NCI-H1694 treated with DMSO at 0.1 percent for 48 hours (cell line): ENCODE measurements around the gene LRP3.
"Not testable (repeated sequence)": the region's sequence is repeated elsewhere in the genome, so short reads cannot be mapped to it uniquely, and the experiment has no call there.

Experiments
- DNase-seq: peaks from one replicate; lab custom pipeline; 2025; lab: John Stamatoyannopoulos, UW

Gene LRP3

DNA sequence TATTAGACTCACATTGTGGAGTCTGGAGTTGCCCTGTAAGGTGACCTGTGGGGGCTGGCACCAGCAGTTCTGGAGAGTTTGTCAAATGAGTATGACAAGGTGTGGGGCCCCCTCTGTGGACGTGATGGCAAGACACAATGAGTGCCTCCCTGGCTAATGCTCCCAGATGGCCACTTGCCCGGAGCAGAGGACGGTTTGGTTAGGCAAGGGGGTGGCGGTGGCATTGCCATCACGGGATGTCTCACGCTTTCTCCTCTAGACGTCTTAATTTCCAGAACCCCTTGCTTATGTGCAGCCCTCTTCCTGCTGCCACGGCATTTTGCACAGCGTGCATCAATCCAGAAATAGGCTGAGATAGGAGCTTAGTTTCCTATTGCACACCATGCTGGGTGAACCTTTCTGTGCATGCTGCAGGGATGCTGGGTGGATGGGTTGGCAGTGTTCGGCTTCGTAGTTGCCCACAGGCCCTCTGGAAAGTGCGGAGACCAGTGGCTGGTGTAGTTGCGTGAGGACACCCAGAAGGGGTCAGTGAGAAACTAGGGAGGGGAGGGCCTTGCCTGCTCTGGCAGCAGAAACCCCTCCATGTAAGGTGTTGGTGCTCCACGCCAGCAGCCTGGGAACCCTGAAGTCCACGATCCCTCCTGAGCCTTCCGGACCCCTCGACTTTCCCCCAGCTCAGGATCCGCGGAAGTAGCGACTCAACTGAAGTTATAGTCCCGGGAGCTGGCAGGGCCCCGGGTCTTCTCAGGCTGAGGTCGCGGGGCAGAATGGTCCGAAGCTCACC lies 18.1 kb upstream of the LRP3 start:
- DNase-seq, result no peak

DNA sequence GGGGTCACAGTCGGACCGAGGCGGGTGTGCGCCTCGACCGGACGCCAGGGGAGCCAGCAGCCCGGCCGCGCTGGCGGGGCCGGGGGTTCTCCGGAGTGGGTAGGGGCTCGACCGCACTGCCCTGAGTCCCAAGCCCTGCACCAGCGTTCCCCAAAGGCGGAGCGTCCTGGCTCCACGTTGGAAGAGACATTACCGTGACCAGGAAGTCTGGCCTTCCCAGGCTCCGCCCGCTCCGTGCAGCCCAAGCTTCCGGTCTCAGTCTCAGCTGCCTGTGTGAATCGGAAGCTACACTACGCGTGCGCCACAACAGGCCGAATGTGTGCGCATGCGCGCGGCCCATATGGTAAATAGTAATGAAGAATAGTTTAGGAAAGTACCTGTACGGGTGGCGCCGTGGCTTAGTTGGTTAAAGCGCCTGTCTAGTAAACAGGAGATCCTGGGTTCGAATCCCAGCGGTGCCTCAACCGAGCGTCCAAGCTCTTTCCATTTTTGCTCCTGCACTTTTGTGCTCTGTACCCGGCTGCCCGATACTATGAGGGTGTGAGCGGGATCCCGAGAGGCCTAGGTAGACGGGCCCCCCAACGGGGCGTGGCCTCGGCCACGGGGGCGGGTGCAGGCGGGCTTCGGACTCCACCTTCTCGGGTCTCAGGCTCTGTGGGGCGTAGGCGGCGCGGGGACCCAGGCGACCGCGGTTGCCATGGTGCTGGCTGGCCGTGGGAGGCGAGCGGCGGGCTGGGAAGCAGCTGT lies 17.3 kb upstream of the LRP3 start:
- peak; percentile 98 for DNase-seq

DNA sequence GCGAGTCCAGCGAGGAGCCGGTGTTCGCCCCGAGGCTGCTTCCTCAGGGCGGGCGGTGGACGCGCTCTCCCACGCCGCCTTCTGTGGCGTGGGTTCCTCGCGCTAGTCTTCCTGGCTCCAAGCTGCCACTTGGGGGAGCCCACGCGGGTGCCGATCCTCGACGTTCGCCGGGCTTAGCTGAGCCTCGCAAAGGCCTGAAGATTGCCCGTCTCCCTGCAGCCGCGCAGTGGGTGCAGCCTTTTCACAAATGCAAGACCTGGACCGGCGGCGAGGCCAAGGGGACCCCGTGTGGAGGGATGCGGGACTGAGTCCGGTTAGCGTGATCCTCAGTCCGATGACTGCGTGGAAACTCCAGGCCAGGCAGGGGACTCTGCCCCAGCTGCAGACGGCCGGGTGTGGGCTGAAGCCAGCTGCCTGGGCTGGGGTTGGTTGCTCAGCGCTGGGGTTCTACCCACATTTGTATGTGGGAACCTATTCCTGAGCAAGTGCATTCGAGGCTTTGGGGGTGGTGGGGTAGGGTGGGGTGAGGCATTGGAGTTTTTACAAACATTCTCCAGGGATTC lies 16.6 kb upstream of the LRP3 start:
- no peak for DNase-seq

DNA sequence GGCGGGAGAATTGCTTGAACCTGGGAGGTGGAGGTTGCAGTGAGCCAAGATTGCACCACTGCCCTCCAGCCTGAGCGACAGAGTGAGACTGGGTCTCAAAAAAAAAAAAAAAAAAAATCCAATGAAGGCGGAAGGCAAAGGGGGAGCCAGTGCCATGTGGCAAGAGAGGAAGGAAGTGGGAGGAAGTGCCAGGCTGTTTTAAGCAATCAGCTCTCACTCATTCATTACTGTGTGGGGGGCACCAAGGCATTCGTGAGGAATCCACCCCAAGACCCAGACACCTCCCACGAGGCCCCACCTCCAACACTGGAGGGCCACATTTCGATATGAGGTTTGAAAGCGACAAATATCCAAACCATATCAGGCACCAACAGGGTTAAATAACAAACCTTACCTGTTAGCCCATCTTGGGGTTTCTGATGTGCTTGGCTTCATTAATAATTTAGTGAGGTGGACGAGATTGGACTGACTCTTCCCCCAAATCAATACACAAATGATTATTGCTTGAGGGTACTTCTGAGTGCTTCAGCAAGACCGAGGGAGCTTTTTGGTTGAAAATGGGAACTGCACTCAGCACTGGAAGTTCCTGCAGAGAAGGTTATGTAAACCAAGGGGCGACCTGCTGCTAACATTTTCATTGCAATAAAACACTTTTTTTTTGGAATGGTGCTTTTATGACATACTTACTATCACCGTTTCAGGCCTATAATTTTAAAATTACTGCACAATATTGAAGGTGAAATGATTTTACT lies 7.5 kb upstream of the LRP3 start:
- no peak for DNase-seq

DNA sequence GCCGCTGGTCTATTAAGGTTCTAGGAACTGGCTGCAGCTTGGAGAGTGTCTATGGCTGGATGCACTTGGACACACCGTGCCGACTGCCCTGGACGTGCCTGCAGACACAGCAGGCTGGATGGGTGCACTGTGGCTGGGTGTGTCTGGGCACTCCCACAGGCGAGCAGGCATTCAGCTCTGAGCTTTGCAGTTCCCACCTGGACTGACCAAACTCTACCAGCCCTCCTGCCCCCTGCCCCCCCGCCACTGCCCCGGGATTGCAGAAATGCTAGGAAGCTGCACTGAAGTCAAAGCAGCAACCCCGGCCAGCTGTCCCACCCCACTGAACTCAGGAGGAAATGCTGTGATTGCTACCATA lies 7.0 kb upstream of the LRP3 start:
- DNase-seq, result no peak

DNA sequence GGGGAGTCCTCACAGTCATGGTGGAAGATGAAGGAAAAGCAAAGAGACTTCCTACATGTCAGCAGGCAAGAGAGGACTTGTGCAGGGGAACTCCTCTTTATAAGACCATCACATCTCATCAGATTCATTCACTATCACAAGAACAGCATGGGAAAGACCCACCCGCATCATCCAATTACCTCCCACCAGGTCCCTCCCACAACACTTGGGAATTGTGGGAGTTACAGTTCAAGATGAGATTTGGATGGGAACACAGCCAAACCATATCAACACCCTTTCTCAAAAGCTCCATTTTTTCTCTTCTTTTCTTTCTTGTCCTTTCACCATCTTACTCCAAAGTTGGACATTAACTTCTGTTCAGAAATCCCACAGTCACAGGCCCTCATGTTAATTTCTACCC lies 4.7 kb upstream of the LRP3 start:
- DNase-seq, result no peak

DNA sequence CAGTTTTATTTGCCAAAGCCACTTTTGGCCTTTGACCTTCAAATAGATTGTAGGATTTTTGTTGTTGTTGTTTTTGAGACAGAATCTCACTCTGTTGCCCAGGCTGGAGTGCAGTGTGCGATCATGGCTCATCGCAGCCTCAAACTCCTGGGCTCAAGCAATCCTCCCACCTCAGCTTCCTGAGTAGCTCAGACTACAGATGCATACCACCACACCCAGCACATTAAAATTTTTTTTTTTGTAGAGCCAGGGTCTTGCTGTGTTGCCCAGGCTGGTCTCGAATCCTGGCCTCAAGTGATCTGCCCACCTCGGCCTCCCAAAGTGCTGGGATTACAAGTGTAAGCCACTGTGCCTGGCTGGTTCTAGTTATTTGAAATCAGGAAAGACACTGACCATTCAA lies 3.0 kb upstream of the LRP3 start:
- DNase-seq, result not testable (repeated sequence)

DNA sequence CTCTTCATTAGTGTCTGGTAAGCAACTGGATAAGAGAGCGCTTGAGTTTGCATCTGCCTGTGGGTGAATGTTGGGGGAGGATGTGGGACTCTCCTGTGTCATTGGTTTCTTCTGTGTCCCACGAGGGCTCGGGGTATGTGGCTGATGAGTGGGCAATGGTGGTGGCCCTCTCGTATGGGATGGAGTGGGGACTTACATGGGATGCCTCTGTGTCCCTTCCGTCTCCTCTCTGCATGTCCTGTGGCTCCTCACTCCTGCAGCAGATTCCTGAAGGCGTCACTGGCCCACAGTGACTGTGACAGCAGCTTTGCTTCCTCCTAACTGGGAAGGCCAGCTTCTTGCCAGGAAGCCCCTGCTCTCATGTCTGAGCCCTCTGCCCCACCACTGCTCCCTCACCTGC lies 2.6 kb upstream of the LRP3 start:
- DNase-seq, result no peak

DNA sequence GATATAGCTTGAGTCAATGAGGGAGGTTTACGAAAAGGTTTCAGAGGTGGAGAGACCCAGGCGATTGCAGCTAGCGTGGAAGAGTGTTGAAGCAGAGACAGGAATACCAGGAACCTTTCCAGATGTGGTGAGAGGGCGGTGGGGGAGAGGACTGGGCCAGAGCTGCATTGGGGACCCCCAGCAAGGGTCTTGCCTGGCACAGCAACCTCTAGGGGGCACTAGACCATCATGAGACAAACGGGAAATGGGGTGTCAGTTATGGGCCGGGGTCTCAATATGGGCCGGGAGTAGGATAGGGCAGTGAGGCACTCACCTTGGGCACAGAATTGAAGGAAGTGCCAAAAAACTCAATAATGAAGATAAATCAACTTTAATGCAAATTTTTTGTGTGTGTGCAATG lies 2.1 kb upstream of the LRP3 start:
- no peak for DNase-seq

DNA sequence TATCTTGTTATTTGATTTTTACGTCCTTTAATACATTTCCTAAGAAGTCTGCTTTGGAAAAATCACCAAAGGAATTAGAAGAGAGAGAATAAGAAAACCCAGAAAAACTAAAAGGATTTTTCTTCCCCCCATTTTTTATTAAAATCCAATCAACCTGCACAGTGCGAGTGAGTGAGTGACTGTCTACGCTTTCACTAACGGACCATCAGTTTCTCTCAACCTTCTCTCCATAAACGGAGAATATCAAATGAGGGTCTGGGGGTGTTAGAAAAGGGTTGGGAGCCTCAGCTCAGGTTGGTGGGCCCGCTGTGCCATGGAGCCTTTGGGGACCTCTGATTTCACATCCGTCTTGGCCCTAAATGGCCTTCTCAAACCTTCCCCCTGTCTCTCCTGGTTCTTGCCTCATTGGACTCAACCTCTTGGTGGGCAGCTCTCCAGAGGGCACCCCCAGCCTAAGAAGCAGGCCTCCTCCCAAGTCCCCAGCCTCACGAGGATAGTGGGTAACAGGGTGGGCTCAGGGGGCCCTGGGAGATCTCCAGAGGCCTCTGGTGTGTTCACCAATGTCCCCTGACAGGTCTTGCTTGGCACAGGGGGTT lies 763 bp upstream of the LRP3 start:
- DNase-seq, result no peak

DNA sequence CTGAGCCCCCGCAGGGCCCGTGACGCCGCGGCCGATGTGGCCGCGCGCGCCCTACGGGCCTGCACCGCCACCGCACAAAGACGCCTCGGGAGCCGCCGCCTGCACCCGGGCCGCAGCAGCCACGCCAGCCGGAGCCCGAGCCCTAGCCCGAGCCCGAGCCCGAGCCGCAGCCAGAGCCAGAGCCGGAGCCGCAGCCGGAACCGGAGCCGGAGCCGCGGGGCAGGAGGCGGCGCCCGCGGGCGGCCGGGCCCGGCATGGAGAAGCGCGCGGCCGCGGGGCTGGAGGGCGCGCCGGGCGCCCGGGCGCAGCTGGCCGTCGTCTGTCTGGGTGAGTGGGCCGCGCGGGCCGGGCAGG lies 379 bp downstream of the LRP3 start:
- no peak for DNase-seq

DNA sequence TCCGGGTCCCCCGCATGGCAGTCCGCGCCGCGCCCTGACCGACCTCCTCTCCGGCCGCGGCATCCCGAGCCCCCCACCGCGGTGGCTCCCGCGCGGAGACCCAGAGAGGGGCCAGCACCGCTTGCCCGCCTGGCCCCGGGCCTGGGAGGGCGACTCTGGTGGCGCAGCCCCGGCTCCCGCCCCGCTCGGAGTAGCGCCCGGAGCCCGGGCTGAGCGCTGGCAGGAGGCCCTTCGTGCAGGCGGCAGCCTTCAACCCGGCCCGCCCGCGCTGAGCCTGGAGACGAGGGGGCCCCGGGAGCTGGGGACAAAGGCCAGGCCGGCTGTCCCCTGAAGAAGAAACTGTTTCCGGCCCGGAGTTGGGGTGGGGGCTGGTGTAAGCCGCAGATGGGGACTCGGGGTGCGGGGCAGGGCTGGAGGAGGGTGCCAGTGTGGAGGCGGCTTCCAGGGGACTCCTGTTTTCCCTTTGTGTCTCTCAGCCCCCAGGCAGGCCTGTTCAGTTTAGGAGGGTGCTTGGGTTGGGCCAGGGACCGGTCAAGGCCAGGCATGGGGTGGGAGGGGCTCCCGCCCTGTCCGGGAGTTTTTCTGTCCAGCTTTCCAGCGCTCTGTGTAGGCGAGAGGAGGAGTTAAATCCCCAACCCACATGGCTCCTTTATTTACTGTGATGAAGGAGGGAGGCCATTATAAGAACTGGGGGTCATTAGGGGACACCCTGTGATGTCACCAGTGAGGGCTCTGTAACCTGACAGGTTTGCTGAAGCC lies 935 bp downstream of the LRP3 start:
- DNase-seq, result no peak

DNA sequence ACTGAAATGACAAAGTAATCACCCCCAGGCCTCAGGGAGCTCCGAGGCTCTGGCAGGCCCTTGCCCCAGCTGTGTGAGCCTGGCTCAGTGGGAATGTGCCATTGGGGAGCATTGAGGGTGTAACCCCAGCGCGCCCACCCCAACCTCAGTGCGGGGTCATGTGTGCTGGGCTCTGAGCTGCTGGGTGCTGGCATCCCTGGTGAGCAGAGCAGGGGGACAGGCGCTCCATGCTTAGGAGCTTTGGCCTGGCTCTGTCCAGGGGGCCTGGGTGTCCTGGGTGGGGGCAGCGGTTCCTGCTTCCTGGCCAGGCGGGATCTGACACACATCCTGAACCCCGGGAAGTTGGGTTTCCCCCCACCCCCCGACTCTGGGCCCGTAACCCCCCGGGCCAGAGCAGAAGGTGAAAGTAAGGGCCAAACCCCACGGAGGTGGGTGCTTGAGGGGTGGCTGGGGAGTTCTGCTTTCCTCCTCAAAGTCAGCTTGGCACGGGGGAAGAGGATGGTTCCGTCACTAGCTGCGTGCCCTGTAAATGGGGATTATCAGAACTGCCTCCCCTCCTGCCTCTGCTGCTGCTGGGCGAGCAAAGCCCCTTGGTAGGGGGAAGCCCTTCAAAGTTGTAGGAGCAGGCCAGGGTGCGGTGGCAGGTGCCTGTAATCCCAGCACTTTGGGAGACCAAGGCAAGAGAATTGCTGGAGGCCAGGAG lies 1.7 kb downstream of the LRP3 start:
- DNase-seq, result no peak

DNA sequence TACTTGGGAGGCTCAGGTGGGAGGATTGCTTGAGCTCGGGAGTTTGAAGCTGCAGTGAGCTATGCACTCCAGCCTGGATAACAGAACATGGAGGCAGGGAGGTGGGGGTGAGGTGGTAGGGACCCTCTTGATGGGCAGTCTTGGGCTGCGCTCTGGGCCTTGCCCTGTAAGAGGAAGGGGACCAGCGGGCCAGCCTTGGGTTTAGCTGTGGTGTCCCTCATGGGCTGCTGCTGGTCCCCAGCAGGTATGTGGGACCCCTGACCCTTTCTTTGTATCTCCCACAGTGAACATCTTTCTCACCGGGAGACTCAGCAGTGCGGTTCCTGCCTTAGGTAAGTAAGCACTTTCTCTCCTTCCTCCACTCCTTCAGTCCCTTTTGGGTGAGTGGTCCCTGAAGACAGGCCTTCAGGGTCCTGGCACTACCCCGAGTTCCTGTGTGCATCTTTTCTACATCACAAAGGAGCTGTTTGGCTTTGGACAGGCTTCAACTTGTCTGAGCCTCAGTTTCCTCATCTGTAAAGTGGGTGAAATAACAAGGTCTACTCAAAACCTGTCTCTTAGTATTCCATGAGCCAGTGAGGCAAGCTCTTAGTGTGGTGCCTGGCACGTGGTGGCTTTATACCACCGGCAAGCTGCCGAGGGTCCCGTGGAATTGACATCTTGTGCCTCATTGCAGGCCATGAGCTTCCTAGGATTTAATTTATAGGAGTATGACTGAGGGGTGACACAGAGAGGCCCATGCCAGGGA lies 2.5 kb downstream of the LRP3 start:
- DNase-seq, result no peak

DNA sequence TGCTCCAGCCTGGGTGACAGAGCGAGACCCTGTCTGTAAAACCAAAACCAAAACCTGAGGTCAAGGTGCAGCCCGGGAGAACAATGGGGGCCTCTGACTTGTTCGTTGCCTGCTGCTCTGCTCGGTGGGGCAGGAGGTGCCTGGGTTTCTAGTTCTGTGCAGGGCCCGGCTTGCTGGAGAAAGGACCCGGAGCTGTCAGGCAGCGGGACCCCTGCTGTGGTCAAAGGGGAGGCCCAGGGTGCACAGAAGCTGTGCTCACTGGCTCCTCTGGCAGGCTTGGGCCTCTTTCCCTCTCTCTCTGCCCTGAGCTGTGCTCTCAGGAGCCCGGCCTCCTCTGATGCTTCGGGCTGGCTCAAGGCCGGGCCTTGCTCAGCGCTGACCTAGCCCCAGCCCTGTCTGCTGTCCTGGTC lies 3.5 kb downstream of the LRP3 start:
- DNase-seq, result no peak

DNA sequence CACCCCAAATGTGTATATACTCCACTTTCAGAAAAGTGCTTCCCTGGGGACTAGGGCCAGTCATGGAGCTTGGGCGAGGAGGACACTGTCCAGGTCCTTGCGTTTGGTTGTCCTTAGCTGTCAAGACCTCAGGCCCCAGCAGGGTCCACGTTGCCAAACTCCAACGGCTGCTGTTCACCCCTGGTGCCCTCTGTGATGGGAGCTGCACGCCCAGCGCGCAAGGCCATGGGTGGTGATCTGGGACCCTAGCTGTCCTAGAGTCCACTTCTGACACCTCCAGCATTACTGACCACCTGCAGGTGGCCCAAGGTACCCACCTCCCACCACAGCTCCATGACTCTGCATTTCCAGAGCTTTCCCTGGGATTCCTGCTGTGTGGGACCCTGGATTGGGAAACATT lies 4.0 kb downstream of the LRP3 start:
- DNase-seq, result no peak

DNA sequence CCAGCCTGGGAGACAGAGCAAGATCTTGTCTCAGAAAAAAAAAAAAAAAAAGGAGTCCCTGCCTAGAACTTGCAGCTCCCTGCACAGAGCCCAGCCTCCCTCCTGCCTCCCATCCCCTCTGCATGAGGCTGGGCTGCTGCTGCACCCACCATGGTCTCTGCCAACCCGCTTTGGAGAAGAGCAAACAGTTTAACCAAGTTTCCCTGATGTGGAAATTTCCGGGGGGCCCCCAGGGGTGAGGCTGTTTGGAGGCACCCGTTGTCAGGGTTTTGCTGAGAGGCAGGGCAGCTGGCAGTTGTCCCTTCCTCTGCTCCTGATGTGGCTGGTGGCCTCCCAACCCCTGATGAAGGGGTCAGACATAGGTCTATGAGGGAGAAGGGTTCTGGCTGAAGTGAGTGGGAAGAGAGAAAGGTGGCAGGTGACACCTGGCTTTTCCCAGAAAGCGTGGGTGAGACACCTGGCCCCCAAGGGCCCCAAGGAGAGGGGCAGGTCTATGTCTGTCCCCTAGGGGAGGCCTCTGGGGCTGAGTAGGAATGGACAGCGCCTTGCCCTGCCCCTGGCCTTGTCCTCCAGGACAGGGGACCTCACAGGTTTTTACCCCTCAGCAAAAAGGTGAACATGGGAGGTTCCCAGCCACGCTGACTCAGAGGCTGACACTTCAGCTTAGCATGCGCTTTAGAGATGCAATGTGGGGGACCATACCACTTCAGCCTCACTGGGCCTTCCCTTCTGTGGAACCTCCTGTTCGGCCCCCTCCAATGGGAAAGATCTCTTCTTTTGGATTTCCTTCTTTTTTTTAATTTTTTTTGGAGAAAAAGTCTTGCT lies 5.5 kb downstream of the LRP3 start:
- DNase-seq, result no peak

DNA sequence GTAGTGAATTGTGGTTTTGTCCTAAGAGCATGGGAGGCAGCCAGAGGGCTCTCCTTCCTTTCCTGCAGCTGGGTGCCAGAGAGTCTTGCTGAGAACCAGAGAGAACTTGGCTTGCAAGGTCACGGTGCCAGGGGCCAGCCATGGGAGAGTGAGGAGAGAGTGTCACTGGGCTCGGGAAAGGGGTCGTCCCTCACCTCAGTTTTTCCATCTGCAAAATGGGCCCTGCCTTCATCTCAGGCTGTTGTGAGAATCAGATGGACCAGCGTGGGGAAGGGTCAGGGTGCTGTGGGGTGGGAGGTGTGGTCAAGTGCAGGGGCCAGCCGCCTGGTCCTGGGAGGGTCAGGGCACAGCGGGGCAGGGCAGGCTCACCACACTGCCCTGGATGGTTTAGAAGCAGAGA lies 7.3 kb downstream of the LRP3 start:
- DNase-seq, result no peak

DNA sequence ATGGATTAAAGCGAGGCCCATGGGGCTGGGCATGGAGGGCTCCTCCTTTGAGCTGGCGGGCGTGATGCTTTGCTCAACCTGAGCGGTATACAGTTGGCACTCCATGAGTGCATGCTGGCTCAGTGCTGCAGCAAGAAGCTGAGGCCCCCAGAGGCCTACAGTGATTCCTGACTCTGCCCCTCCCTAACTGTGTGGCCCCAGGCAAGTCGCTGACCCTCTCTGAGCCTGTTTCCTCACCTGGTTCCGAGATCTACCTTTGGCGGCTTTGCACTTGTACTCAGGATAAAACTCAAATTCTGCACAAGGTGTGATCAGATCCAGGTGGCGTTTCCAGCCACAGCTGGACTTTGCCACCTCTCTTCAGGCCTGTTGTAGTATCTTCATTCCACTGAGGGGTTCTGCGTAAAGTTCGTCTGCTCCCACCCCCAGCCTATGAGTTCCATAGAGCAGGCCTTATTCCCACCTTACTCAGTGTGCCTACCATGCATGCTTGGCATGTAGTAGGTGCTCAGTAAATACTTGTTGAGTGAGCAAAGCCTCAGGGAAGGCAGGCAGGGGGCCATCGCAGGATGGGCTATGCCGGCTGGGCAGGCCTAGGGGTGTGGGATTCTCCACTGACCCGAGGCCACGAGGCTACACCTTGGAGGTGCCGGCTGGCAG lies 7.9 kb downstream of the LRP3 start:
- DNase-seq, result no peak
